ENCODE results near the gene PDE3B. TPM values are rescaled to one million over a fixed set of nuclear protein-coding genes. Genes with fewer than 3 reads are reported as not detected.
"Not testable (repeated sequence)": the region's sequence is repeated elsewhere in the genome, so short reads cannot be mapped to it uniquely, and the experiment has no call there.

Gene PDE3B
- total and polyA plus RNA-seq, 2 of the 8 experiments (the other 6 are each of a cell fraction or from before 2014, with no cell fraction given) = 2.7 to 10.9 TPM

GRCh38 chr11:14883683-14884082 is 240.1 kb downstream of the PDE3B start:
- H4K8ac ChIP-seq (ENCODE audit: extremely low read depth, insufficient read depth, low read length); POLR2A ChIA-PET (ENCODE audit: partially characterized antibody); H2AK5ac ChIP-seq (ENCODE audit: low read depth, low read length); H4K20me1 ChIP-seq (replicated peaks in 1 of 2; ENCODE audit: control insufficient read depth in 1 of 2, insufficient read depth in 2 of 2, low read length in 2 of 2); H2BK12ac ChIP-seq (ENCODE audit: low read depth, low read length); H2BK15ac ChIP-seq (ENCODE audit: low read length); H3K14ac ChIP-seq (ENCODE audit: insufficient read length); H3K23me2 ChIP-seq (ENCODE audit: low read depth, low read length); H3K4ac ChIP-seq (replicated peaks; ENCODE audit: insufficient read length, low read depth, low read length); H3K36me3 ChIP-seq (ENCODE audit: control insufficient read depth in 2 of 4, insufficient read depth in 4 of 4, low read length in 3 of 4); H3K56ac ChIP-seq (replicated peaks; ENCODE audit: insufficient read length, low read depth, low read length); H4K91ac ChIP-seq (replicated peaks; ENCODE audit: insufficient read length, low read length); CTCF ChIA-PET (ENCODE audit: partially characterized antibody); H3K4me2 ChIP-seq (ENCODE audit: insufficient read depth in 1 of 2, low read depth in 2 of 2, low read length in 2 of 2); H3K9ac ChIP-seq (replicated peaks in 1 of 4; ENCODE audit: extremely low read depth in 1 of 4, low read depth in 3 of 4, low read length in 3 of 4); H4K5ac ChIP-seq (ENCODE audit: insufficient read length, low read depth, low read length); H3K4me3 ChIP-seq (ENCODE audit: extremely low read depth in 1 of 4, insufficient read depth in 2 of 4, low read depth in 3 of 4, low read length in 4 of 4); H3K18ac ChIP-seq (ENCODE audit: extremely low read depth, low read length); H3K23ac ChIP-seq (ENCODE audit: insufficient read length); H3K27ac ChIP-seq (ENCODE audit: low read depth, low read length); DNase-seq (ENCODE audit: low read depth in 1 of 2, low spot score in 2 of 2); H2BK20ac ChIP-seq (ENCODE audit: low read length); H3K27me3 ChIP-seq (replicated peaks in 1 of 4; ENCODE audit: control insufficient read depth in 3 of 4, extremely low read depth in 1 of 4, insufficient read depth in 3 of 4, low read length in 3 of 4); H2BK5ac ChIP-seq (ENCODE audit: low read depth, low read length); H3K79me1 ChIP-seq (ENCODE audit: low read depth, low read length); H2AFZ ChIP-seq (ENCODE audit: low read length); FAIRE-seq; H3K4me1 ChIP-seq (replicated peaks in 1 of 4; ENCODE audit: control insufficient read depth in 3 of 4, insufficient read depth in 4 of 4, low read length in 3 of 4); H3K79me2 ChIP-seq (ENCODE audit: control insufficient read depth in 1 of 2, insufficient read depth in 2 of 2, low read length in 2 of 2); H2BK120ac ChIP-seq (replicated peaks; ENCODE audit: low read depth, low read length); H3K9me3 ChIP-seq (ENCODE audit: insufficient read depth in 2 of 2, low read depth in 1 of 2, low read length in 1 of 2): not testable (repeated sequence)
- 100% methylated on average over 1 of the region's 1 CpG; no CpG with 5 or more reads in 1 of the 2 experiments for WGBS, 2 experiments (ENCODE audit: extremely low coverage in 1 of 2, insufficient coverage in 1 of 2, insufficient read length in 1 of 2, insufficient replicate concordance in 2 of 2, low coverage in 1 of 2, low lambda C conversion rate in 2 of 2, missing lambda C conversion rate in 1 of 2)

All from H1 (cell line).